Mucosa of rectum (tissue), 2 donors: ENCODE results near the gene EPB41L4B.

Source experiments
- H3K27ac ChIP-seq, 2 donors: one replicate each; pipeline ENCODE4 v1.7.0; 2013; ENCODE audit warnings: inconsistent platforms in 2 of 2, low read depth in 2 of 2, low read length in 2 of 2
- H3K27me3 ChIP-seq, 2 donors: one replicate each; pipeline ENCODE4 v1.7.0; 2013; ENCODE audit warnings: low read length in 2 of 2; ENCODE audit not compliant: control insufficient read depth in 2 of 2, insufficient read depth in 2 of 2
- H3K36me3 ChIP-seq, 2 donors: one replicate each; pipeline ENCODE4 v1.7.0; 2013; ENCODE audit warnings: low read length in 2 of 2; ENCODE audit not compliant: control insufficient read depth in 2 of 2, insufficient read depth in 2 of 2
- H3K4me1 ChIP-seq, 2 donors: one replicate each; pipeline ENCODE4 v1.7.0; 2013; ENCODE audit warnings: low read length in 2 of 2, mild to moderate bottlenecking in 1 of 2; ENCODE audit not compliant: control insufficient read depth in 2 of 2, insufficient read depth in 2 of 2
- H3K4me3 ChIP-seq, 2 donors: one replicate each; pipeline ENCODE4 v1.7.0; 2013; ENCODE audit warnings: low read length in 2 of 2
- H3K9ac ChIP-seq, 2 donors: one replicate each; pipeline ENCODE4 v1.7.0; 2013; ENCODE audit warnings: low read length in 2 of 2, low read depth in 1 of 2, mild to moderate bottlenecking in 1 of 2
- H3K9me3 ChIP-seq, 2 donors: one replicate each; pipeline ENCODE4 v1.7.0; 2013; ENCODE audit warnings: low read length in 2 of 2; ENCODE audit not compliant: control insufficient read depth in 2 of 2
- donor health status: healthy.
- donor health status: Normal muscosa, but diverticular disease.

The EPB41L4B gene

GRCh38 chr9:109164042-109164441 lies 156.8 kb downstream of the EPB41L4B start:
- H3K36me3 ChIP-seq = no peaks in the 10 kb centered on the region
- H3K4me3 ChIP-seq = no peak overlapping the region
- H3K27ac ChIP-seq = no peak overlapping the region
- H3K9ac ChIP-seq = no peak overlapping the region
- peaks cover 0 to 4% of the 10 kb centered on the region in 2 donors for H3K4me1 ChIP-seq
- H3K27me3 ChIP-seq = peaks cover 12 to 17% of the 10 kb centered on the region in 2 donors
- no peaks in the 10 kb centered on the region for H3K9me3 ChIP-seq

- Histone ChIP-seq H3K9me3 (no peaks in the 10 kb centered on the region), H3K27ac (no peak overlapping the region), H3K4me1 (peaks cover 0 to 4% of the 10 kb centered on the region in 2 donors), H3K27me3 (peaks cover 11 to 17% of the 10 kb centered on the region in 2 donors), H3K9ac (no peak overlapping the region), H3K4me3 (no peak overlapping the region), H3K36me3 (no peaks in the 10 kb centered on the region)
These were observed 157.7 kb downstream of the EPB41L4B start for GRCh38 chr9:109163194-109163593.

DNA sequence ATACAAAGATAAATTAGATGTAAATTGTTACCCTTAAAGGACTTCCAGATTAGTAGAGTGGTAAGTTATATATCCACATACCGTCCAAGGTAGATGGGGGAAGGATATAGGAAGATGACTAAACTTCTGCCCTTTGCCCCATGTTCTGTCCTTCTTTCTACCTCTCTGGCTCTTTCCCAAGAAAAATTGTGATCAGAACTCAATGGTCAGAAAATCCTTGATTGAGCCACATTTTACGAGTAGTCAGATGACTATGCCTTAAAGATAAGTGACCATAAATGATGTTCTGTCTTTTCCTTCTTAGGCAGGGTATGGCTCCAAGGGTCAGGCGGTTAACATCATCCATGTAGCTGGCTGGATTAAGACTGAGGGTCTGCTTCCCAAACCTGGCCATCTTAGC lies 158.2 kb downstream of the EPB41L4B start:
- no peaks in the 10 kb centered on the region for H3K36me3 ChIP-seq
- H3K4me1 ChIP-seq = peaks cover 0 to 4% of the 10 kb centered on the region in 2 donors
- peaks cover 8 to 15% of the 10 kb centered on the region in 2 donors for H3K27me3 ChIP-seq
- H3K27ac ChIP-seq = no peak overlapping the region
- no peaks in the 10 kb centered on the region for H3K9me3 ChIP-seq
- no peak overlapping the region for H3K4me3 ChIP-seq
- H3K9ac ChIP-seq = no peak overlapping the region

- no peak overlapping the region for H3K9ac ChIP-seq
- H3K27me3 ChIP-seq = peaks cover 2 to 9% of the 10 kb centered on the region in 2 donors
- H3K9me3 ChIP-seq = no peaks in the 10 kb centered on the region
- no peak overlapping the region for H3K27ac ChIP-seq
- peaks cover 0 to 4% of the 10 kb centered on the region in 2 donors for H3K4me1 ChIP-seq
- no peak overlapping the region for H3K4me3 ChIP-seq
- H3K36me3 ChIP-seq = no peaks in the 10 kb centered on the region
These were observed 159.4 kb downstream of the EPB41L4B start for GRCh38 chr9:109161471-109161870.

GRCh38 chr9:109159583-109159982 lies 161.3 kb downstream of the EPB41L4B start:
- no peaks in the 10 kb centered on the region for H3K9me3 ChIP-seq
- H3K9ac ChIP-seq = no peak overlapping the region
- no peak overlapping the region for H3K4me3 ChIP-seq
- peaks cover 0 to 4% of the 10 kb centered on the region in 2 donors for H3K4me1 ChIP-seq
- no peaks in the 10 kb centered on the region for H3K36me3 ChIP-seq
- H3K27me3 ChIP-seq = peaks cover 0 to 2% of the 10 kb centered on the region in 2 donors
- no peak overlapping the region for H3K27ac ChIP-seq

DNA sequence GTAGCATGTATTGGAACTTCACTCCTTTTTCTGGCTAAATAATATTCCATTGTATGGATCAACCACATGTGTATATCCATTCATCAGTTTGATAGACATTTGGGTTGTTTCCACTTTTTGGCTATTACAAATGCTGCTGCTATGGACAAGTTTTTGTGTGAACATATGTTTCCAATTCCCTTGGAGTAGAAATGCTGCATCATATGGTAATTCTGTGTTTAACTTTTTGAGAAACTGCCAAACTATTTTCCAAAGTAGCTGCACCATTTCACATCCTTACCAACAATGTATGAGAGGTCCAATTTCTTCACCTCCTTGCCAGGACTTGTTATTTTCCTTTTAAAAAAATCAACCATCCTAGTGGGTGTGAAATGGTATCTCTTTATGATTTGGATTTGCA lies 162.2 kb downstream of the EPB41L4B start:
- Histone ChIP-seq H3K27ac (no peak overlapping the region), H3K4me1 (peaks cover 0 to 4% of the 10 kb centered on the region in 2 donors), H3K9me3 (no peaks in the 10 kb centered on the region), H3K4me3 (no peak overlapping the region), H3K27me3 (no peaks in the 10 kb centered on the region), H3K9ac (no peak overlapping the region), H3K36me3 (no peaks in the 10 kb centered on the region)

DNA sequence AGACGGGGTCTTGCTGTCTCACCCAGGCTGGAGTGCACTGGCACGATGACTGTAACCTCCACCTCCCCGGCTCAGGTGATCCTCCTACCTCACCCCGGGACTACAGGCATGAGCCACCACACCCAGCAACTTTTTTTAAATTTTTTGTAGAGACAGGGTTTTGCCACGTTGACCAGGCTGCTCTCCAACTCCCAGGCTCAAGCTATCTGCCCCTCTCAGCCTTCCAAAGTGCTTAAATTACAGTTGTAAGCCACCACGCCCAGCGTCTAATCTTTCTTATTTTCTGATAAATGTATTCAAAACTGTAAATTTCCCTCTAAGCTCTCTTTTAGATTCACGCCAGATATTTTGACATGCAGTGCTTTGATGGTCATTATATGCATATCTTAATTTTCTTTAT lies 164.2 kb downstream of the EPB41L4B start:
- H3K36me3 ChIP-seq = no peaks in the 10 kb centered on the region
- no peaks in the 10 kb centered on the region for H3K4me1 ChIP-seq
- no peak overlapping the region for H3K4me3 ChIP-seq
- H3K27ac ChIP-seq = no peak overlapping the region
- no peak overlapping the region for H3K9ac ChIP-seq
- no peaks in the 10 kb centered on the region for H3K27me3 ChIP-seq
- H3K9me3 ChIP-seq = peaks cover 0 to 3% of the 10 kb centered on the region in 2 donors

DNA sequence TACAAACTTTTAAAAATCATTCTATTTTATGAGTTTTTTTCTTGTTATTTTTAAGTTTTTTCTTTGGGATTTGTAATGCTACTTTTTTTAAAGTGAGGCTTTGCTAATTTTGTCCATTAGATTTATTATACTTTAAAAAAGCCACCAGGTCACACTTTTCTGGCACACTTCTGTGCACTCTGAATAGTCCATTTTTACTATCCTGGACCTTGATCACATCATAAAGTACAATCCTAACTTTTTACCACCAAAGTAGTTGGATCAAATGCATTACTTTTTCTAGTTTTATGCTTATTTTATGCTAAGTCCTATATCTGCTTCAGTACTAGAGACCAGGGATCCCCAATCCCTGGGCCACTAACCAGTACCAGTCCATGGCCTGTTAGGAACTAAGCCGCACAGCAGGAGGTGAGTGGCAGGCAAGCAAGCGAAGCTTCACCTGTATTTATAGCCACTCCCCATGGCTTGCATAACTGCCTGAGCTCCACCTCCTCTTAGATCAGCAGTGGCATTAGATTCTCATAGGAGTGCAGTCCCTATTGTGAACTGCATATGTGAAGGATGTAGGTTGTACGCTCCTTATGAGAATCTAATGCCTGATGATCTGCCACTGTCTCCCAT lies 169.8 kb downstream of the EPB41L4B start:
- Histone ChIP-seq H3K27ac (peak overlapping the region in 1 of 2 donors; percentile 64), H3K27me3 (no peaks in the 10 kb centered on the region), H3K36me3 (no peaks in the 10 kb centered on the region), H3K9ac (no peak overlapping the region), H3K4me1 (peaks cover 0 to 2% of the 10 kb centered on the region in 2 donors), H3K9me3 (peaks cover 0 to 3% of the 10 kb centered on the region in 2 donors), H3K4me3 (peak overlapping the region in 1 of 2 donors; percentile 10)

- H3K9me3 ChIP-seq = peaks cover 0 to 3% of the 10 kb centered on the region in 2 donors
- no peaks in the 10 kb centered on the region for H3K36me3 ChIP-seq
- no peak overlapping the region for H3K4me3 ChIP-seq
- peaks cover 0 to 2% of the 10 kb centered on the region in 2 donors for H3K4me1 ChIP-seq
- no peak overlapping the region for H3K27ac ChIP-seq
- H3K27me3 ChIP-seq = no peaks in the 10 kb centered on the region
- H3K9ac ChIP-seq = no peak overlapping the region
These were observed 171.1 kb downstream of the EPB41L4B start for GRCh38 chr9:109149722-109150121.

DNA sequence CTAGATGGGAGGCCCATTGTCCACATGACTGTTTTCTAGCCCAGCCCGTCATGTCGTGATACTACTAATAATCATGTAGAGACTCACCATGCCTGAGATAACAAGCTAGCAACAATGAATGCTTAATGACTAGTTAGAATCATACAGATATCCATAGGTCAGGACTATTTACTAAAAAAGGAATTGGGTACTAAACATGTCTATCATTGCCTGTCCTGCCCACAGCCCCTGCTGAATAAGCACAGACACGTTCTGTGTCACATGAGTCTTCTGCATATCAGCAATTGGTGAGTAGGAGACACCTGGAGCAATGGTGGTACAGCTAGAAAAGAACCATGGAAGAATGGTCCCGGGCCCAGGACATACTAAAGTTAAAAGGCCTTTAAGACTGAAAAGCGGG lies 171.8 kb downstream of the EPB41L4B start:
- Histone ChIP-seq H3K4me1 (peaks cover 0 to 2% of the 10 kb centered on the region in 2 donors), H3K4me3 (no peak overlapping the region), H3K9me3 (peaks cover 0 to 3% of the 10 kb centered on the region in 2 donors), H3K9ac (no peak overlapping the region), H3K36me3 (no peaks in the 10 kb centered on the region), H3K27ac (no peak overlapping the region), H3K27me3 (no peaks in the 10 kb centered on the region)
